ENCODE results near the gene ALK.

Gene ALK

DNA sequence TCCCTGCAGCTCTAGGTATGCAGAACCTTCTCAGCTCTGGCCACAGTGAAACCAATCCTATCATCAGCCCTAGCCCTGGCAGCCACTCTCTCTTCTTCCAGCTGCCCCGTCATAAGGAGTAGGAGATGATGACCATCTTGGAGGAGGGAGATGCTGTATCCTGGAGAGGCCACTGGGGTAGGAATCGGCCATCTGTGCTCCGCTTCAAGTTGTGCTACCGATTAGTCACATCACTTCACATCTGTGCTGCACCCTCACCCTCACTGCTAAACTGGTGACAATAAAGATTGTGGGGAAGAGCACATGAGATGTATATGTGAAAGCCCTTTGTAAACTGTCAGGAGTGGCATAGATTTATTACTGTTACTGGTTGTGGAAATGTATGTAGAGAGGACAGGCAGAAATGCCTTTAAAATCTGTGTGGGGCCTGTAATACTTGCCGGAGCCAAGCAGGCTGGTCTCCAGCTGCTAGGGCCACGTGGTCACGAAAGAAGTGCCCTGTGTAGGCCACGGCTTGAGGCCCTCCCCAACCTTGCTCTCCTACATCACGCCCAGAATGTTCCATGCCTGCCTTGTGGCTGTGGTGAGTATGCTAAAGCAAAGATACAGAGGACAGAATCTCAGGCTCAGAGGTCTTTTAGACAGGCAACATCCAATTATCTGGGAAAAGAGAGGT lies 569.3 kb downstream of the ALK start:
- H3F3A ChIP-seq (ENCODE audit: insufficient read depth, low read length), result no peaks in the 10 kb centered on the region
- no peaks in the 10 kb centered on the region for H4K20me1 ChIP-seq (ENCODE audit: insufficient read depth, low read length)
- no peaks in the 10 kb centered on the region for H3K79me2 ChIP-seq (ENCODE audit: insufficient read depth, low read length)
- H3K27me3 ChIP-seq (ENCODE audit: insufficient read depth, low read length), result no peaks in the 10 kb centered on the region
- H3K9me2 ChIP-seq (ENCODE audit: low read depth, low read length), result no peaks in the 10 kb centered on the region
- H3K9me3 ChIP-seq (ENCODE audit: low read length), result no peaks in the 10 kb centered on the region
- no peak overlapping the region for H3K4me3 ChIP-seq (ENCODE audit: low read depth, low read length, poor library complexity, severe bottlenecking)
- no peak overlapping the region for H3K4me2 ChIP-seq (ENCODE audit: low read length)
- no peaks in the 10 kb centered on the region for H3K36me3 ChIP-seq (ENCODE audit: insufficient read depth, low read length)
- no peak overlapping the region for H3K27ac ChIP-seq (ENCODE audit: low read depth, low read length, poor library complexity, severe bottlenecking)
- H3K4me1 ChIP-seq (ENCODE audit: insufficient read depth, low read length, severe bottlenecking), result no peaks in the 10 kb centered on the region
- TF ChIP-seq, protein P1, sequence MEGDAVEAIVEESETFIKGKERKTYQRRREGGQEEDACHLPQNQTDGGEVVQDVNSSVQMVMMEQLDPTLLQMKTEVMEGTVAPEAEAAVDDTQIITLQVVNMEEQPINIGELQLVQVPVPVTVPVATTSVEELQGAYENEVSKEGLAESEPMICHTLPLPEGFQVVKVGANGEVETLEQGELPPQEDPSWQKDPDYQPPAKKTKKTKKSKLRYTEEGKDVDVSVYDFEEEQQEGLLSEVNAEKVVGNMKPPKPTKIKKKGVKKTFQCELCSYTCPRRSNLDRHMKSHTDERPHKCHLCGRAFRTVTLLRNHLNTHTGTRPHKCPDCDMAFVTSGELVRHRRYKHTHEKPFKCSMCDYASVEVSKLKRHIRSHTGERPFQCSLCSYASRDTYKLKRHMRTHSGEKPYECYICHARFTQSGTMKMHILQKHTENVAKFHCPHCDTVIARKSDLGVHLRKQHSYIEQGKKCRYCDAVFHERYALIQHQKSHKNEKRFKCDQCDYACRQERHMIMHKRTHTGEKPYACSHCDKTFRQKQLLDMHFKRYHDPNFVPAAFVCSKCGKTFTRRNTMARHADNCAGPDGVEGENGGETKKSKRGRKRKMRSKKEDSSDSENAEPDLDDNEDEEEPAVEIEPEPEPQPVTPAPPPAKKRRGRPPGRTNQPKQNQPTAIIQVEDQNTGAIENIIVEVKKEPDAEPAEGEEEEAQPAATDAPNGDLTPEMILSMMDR (IDR thresholded peaks at IDR 0.05; ENCODE audit: low read length), result no peak
- no peak for TF ChIP-seq EZH2 (IDR thresholded peaks at IDR 0.05; ENCODE audit: borderline replicate concordance, low read length)
- H2AFZ ChIP-seq (ENCODE audit: low read length), result no peak overlapping the region
- H3K9ac ChIP-seq (ENCODE audit: low read length), result no peak overlapping the region

- Histone ChIP-seq H4K20me1 (ENCODE audit: insufficient read depth, low read length) (no peaks in the 10 kb centered on the region), H3K9me2 (ENCODE audit: low read depth, low read length) (no peaks in the 10 kb centered on the region), H3K9ac (ENCODE audit: low read length) (no peak overlapping the region), H3K9me3 (ENCODE audit: low read length) (no peaks in the 10 kb centered on the region), H2AFZ (ENCODE audit: low read length) (no peak overlapping the region), H3K36me3 (ENCODE audit: insufficient read depth, low read length) (no peaks in the 10 kb centered on the region), H3K27me3 (ENCODE audit: insufficient read depth, low read length) (no peaks in the 10 kb centered on the region), H3K27ac (ENCODE audit: low read depth, low read length, poor library complexity, severe bottlenecking) (no peak overlapping the region), H3K79me2 (ENCODE audit: insufficient read depth, low read length) (no peaks in the 10 kb centered on the region), H3F3A (ENCODE audit: insufficient read depth, low read length) (no peaks in the 10 kb centered on the region), H3K4me2 (ENCODE audit: low read length) (no peak overlapping the region), H3K4me1 (ENCODE audit: insufficient read depth, low read length, severe bottlenecking) (no peaks in the 10 kb centered on the region), H3K4me3 (ENCODE audit: low read depth, low read length, poor library complexity, severe bottlenecking) (no peak overlapping the region)
- TF ChIP-seq, protein P1 (IDR thresholded peaks at IDR 0.05; ENCODE audit: low read length), result no peak
- no peak for TF ChIP-seq EZH2 (IDR thresholded peaks at IDR 0.05; ENCODE audit: borderline replicate concordance, low read length)
These were observed 570.1 kb downstream of the ALK start for GRCh38 chr2:29351248-29351647.

GRCh38 chr2:29349316-29350030 lies 571.9 kb downstream of the ALK start:
- no peak overlapping the region for H3K4me3 ChIP-seq (ENCODE audit: low read depth, low read length, poor library complexity, severe bottlenecking)

More at GRCh38 chr2:29349316-29350030, 571.9 kb downstream of the ALK start:
- H4K20me1 ChIP-seq (ENCODE audit: insufficient read depth, low read length), result no peaks in the 10 kb centered on the region
- TF ChIP-seq, protein P1 (IDR thresholded peaks at IDR 0.05; ENCODE audit: low read length), result no peak
- no peak for TF ChIP-seq EZH2 (IDR thresholded peaks at IDR 0.05; ENCODE audit: borderline replicate concordance, low read length)
- H3K9me3 ChIP-seq (ENCODE audit: low read length), result no peaks in the 10 kb centered on the region
- H3K79me2 ChIP-seq (ENCODE audit: insufficient read depth, low read length), result no peaks in the 10 kb centered on the region
- no peaks in the 10 kb centered on the region for H3K36me3 ChIP-seq (ENCODE audit: insufficient read depth, low read length)
- no peaks in the 10 kb centered on the region for H3K9me2 ChIP-seq (ENCODE audit: low read depth, low read length)
- H3K4me1 ChIP-seq (ENCODE audit: insufficient read depth, low read length, severe bottlenecking), result no peaks in the 10 kb centered on the region
- no peaks in the 10 kb centered on the region for H3F3A ChIP-seq (ENCODE audit: insufficient read depth, low read length)
- no peak overlapping the region for H3K9ac ChIP-seq (ENCODE audit: low read length)
- no peak overlapping the region for H3K4me2 ChIP-seq (ENCODE audit: low read length)
- no peaks in the 10 kb centered on the region for H3K27me3 ChIP-seq (ENCODE audit: insufficient read depth, low read length)
- no peak overlapping the region for H3K27ac ChIP-seq (ENCODE audit: low read depth, low read length, poor library complexity, severe bottlenecking)
- H2AFZ ChIP-seq (ENCODE audit: low read length), result no peak overlapping the region
